Measurements from ENCODE around the gene FUNDC2. TPM values are rescaled to one million over a fixed set of nuclear protein-coding genes. Genes with fewer than 3 reads are reported as not detected.
A peak's percentile ranks its signal among the peaks of the same experiment; 100 is the strongest.

FUNDC2 gene
- total RNA-seq, 1 donor from 2014 or later, result 54.0 TPM

- TF ChIP-seq CTCF (IDR thresholded peaks at IDR 0.05), result no peak
- H3K4me3 ChIP-seq, result no peak overlapping the region
- no peak for DNase-seq (ENCODE audit: low spot score in 2 of 2)
- H3K27me3 ChIP-seq, result no peaks in the 10 kb centered on the region
- no peaks in the 10 kb centered on the region for H3K9me3 ChIP-seq
- H3K27ac ChIP-seq, result no peak overlapping the region
- intact Hi-C loops (cut with DNase I), result no loop called here
- H3K4me1 ChIP-seq, result no peaks in the 10 kb centered on the region
- H3K36me3 ChIP-seq, result peaks cover 0 to 5% of the 10 kb centered on the region in 2 donors
These were observed 19.6 kb downstream of the FUNDC2 start for GRCh38 chrX:155046129-155046810.

GRCh38 chrX:155046811-155047528 is 20.3 kb downstream of the FUNDC2 start:
- no peak for TF ChIP-seq CTCF (IDR thresholded peaks at IDR 0.05)
- H3K9me3 ChIP-seq, result no peaks in the 10 kb centered on the region
- no peaks in the 10 kb centered on the region for H3K4me1 ChIP-seq
- H3K27ac ChIP-seq, result no peak overlapping the region
- intact Hi-C loops (cut with DNase I), result no loop called here
- DNase-seq (ENCODE audit: low spot score in 2 of 2), result no peak
- peaks cover 0 to 7% of the 10 kb centered on the region in 2 donors for H3K36me3 ChIP-seq
- H3K27me3 ChIP-seq, result no peaks in the 10 kb centered on the region
- no peak overlapping the region for H3K4me3 ChIP-seq

- intact Hi-C loops (cut with DNase I), result no loop called here
- no peaks in the 10 kb centered on the region for H3K4me1 ChIP-seq
- H3K27me3 ChIP-seq, result no peaks in the 10 kb centered on the region
- H3K4me3 ChIP-seq, result no peak overlapping the region
- no peaks in the 10 kb centered on the region for H3K9me3 ChIP-seq
- H3K27ac ChIP-seq, result no peak overlapping the region
- peak; percentile 9 to 51 (median 50) for TF ChIP-seq CTCF (IDR thresholded peaks at IDR 0.05)
- H3K36me3 ChIP-seq, result peaks cover 0 to 9% of the 10 kb centered on the region in 2 donors
- DNase-seq (ENCODE audit: low spot score in 2 of 2), result peak in 1 of 2 donors; percentile 70
These were observed 22.5 kb downstream of the FUNDC2 start for GRCh38 chrX:155048977-155049619.

GRCh38 chrX:155052738-155053498 is 26.3 kb downstream of the FUNDC2 start:
- DNase-seq (ENCODE audit: low spot score in 2 of 2), result no peak
- Histone ChIP-seq H3K27ac (no peak overlapping the region), H3K9me3 (no peaks in the 10 kb centered on the region), H3K27me3 (no peaks in the 10 kb centered on the region), H3K36me3 (peaks cover 0 to 5% of the 10 kb centered on the region in 2 donors), H3K4me3 (no peak overlapping the region), H3K4me1 (no peaks in the 10 kb centered on the region)
- TF ChIP-seq CTCF (IDR thresholded peaks at IDR 0.05), result no peak
- intact Hi-C loops (cut with DNase I), result no loop called here

- intact Hi-C loops (cut with DNase I), result no loop called here
- no peak for DNase-seq (ENCODE audit: low spot score in 2 of 2)
- peaks cover 0 to 5% of the 10 kb centered on the region in 2 donors for H3K36me3 ChIP-seq
- H3K4me3 ChIP-seq, result no peak overlapping the region
- no peaks in the 10 kb centered on the region for H3K9me3 ChIP-seq
- H3K27ac ChIP-seq, result no peak overlapping the region
- no peak for TF ChIP-seq CTCF (IDR thresholded peaks at IDR 0.05)
- no peaks in the 10 kb centered on the region for H3K27me3 ChIP-seq
- no peaks in the 10 kb centered on the region for H3K4me1 ChIP-seq
These were observed 27.0 kb downstream of the FUNDC2 start for GRCh38 chrX:155053656-155054055.

Measured in ascending aorta (tissue), 2 donors.